Progenitor cell of endocrine pancreas (in vitro differentiated cells): ENCODE measurements around the gene CKS2. TPM values are rescaled to one million over a fixed set of nuclear protein-coding genes. Genes with fewer than 3 reads are reported as not detected.

Experiments
- DNase-seq: peaks from one replicate; pipeline ENCODE4 v3.0.0; 2021; ENCODE audit warnings: low spot score; ENCODE audit not compliant: unreplicated experiment
- H3K27ac Mint-ChIP-seq: 2 replicates; pipeline ENCODE4 v1.8.0; 2021; ENCODE audit warnings: mild to moderate bottlenecking, moderate library complexity, mixed read lengths
- H3K27me3 Mint-ChIP-seq: 2 replicates; pipeline ENCODE4 v1.8.0; 2021; ENCODE audit warnings: mixed read lengths
- H3K36me3 Mint-ChIP-seq: 2 replicates; pipeline ENCODE4 v1.8.0; 2022; ENCODE audit warnings: mixed read lengths; ENCODE audit not compliant: insufficient read depth
- H3K4me1 Mint-ChIP-seq: 2 replicates; pipeline ENCODE4 v1.8.0; 2021; ENCODE audit warnings: low read depth, mixed read lengths
- H3K4me3 Mint-ChIP-seq: 2 replicates; pipeline ENCODE4 v1.8.0; 2021; ENCODE audit warnings: low read depth, mild to moderate bottlenecking, moderate library complexity, mixed read lengths
- H3K9me3 Mint-ChIP-seq: 2 replicates; pipeline ENCODE4 v1.8.0; 2021; ENCODE audit warnings: low read depth, mixed read lengths
- total RNA-seq: library from RNA; stranded (reverse); gene quantifications from 2 replicates; pipeline ENCODE4 v1.2.1, GENCODE V29; 2021
- TF ChIP-seq, protein P1 (sequence below): fragments of 200-600 bp; sonication (generic); IDR thresholded peaks from one replicate; pipeline ENCODE4 v1.5.0; 2021; ENCODE audit warnings: antibody characterized with exemption, mild to moderate bottlenecking; ENCODE audit not compliant: unreplicated experiment

The CKS2 gene
- total RNA-seq, 1 donor from 2014 or later, result 99.1 TPM

DNA sequence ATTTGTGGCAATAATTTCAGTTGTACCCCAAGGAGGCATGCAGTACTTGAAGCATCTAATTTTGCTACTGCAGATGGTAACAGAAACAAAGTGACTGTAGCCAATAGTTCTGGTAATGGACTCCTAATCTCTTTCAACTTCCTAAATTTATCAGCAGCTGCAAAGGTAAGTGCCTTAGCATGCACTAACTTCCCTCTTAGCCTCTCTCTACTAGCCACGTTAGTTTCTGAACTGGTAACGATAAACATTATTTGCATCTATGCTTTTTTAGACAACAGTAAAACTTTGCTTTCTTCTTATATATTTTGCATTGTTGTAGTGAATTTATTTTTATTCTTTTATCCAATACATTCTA, 6.2 kb upstream of the CKS2 start:
- H3K4me1 Mint-ChIP-seq, result peaks cover 6% of the 10 kb centered on the region

DNA sequence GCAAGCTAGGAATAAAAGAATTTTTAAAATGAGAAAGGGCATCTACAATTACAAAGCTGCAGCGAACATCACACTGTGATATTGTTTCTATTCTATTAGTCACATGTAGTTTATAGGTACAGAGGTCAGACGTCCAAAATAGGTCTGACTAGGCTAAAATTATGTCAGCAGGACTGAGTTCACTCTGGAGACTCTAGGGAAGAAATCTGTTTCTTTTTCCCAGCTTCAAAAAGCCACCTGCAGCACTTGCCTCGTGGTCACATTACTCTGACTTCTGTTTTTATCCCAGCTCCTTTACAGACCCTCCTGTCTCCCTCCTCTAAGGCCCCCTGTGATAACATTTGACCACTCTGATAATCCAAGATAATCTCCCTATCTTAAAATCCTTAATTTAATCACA, 5.1 kb upstream of the CKS2 start:
- TF ChIP-seq, protein P1, sequence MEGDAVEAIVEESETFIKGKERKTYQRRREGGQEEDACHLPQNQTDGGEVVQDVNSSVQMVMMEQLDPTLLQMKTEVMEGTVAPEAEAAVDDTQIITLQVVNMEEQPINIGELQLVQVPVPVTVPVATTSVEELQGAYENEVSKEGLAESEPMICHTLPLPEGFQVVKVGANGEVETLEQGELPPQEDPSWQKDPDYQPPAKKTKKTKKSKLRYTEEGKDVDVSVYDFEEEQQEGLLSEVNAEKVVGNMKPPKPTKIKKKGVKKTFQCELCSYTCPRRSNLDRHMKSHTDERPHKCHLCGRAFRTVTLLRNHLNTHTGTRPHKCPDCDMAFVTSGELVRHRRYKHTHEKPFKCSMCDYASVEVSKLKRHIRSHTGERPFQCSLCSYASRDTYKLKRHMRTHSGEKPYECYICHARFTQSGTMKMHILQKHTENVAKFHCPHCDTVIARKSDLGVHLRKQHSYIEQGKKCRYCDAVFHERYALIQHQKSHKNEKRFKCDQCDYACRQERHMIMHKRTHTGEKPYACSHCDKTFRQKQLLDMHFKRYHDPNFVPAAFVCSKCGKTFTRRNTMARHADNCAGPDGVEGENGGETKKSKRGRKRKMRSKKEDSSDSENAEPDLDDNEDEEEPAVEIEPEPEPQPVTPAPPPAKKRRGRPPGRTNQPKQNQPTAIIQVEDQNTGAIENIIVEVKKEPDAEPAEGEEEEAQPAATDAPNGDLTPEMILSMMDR, result no peak
- H3K36me3 Mint-ChIP-seq, result peaks cover 2% of the 10 kb centered on the region
- no peak overlapping the region for H3K27ac Mint-ChIP-seq
- H3K4me3 Mint-ChIP-seq, result no peak overlapping the region
- DNase-seq, result no peak
- H3K9me3 Mint-ChIP-seq, result no peaks in the 10 kb centered on the region
- H3K4me1 Mint-ChIP-seq, result peaks cover 8% of the 10 kb centered on the region
- no peaks in the 10 kb centered on the region for H3K27me3 Mint-ChIP-seq

More for the DNA sequence above, 6.2 kb upstream of the CKS2 start:
- DNase-seq, result no peak
- no peaks in the 10 kb centered on the region for H3K9me3 Mint-ChIP-seq
- no peak overlapping the region for H3K27ac Mint-ChIP-seq
- H3K27me3 Mint-ChIP-seq, result no peaks in the 10 kb centered on the region
- TF ChIP-seq, protein P1, result no peak
- H3K36me3 Mint-ChIP-seq, result peaks cover 2% of the 10 kb centered on the region
- H3K4me3 Mint-ChIP-seq, result no peak overlapping the region

DNA sequence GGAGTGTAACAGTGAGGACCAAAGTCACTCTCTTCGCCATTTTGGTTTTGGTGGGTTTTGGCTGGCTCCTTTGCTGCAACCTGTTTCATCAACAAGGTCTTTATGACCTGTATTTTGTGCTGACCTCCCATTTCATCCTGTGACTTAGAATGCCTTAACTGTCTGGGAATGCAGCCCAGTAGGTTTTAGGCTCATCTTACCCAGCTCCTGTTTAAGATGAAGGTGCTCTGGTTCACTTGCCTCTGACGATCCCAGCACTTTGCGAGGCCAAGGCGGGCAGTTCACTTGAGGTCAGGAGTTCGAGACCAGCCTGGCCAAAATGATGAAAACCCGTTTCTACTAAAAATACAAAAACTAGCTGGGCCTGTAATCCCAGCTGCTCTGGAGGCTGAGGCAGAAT, 1.8 kb upstream of the CKS2 start:
- no peaks in the 10 kb centered on the region for H3K9me3 Mint-ChIP-seq
- peak overlapping the region; percentile 100 for H3K27ac Mint-ChIP-seq
- H3K36me3 Mint-ChIP-seq, result peaks cover 2% of the 10 kb centered on the region
- no peak for DNase-seq
- H3K27me3 Mint-ChIP-seq, result no peaks in the 10 kb centered on the region
- peaks cover 25% of the 10 kb centered on the region for H3K4me1 Mint-ChIP-seq
- peak overlapping the region; percentile 97 for H3K4me3 Mint-ChIP-seq
- TF ChIP-seq, protein P1, result no peak

DNA sequence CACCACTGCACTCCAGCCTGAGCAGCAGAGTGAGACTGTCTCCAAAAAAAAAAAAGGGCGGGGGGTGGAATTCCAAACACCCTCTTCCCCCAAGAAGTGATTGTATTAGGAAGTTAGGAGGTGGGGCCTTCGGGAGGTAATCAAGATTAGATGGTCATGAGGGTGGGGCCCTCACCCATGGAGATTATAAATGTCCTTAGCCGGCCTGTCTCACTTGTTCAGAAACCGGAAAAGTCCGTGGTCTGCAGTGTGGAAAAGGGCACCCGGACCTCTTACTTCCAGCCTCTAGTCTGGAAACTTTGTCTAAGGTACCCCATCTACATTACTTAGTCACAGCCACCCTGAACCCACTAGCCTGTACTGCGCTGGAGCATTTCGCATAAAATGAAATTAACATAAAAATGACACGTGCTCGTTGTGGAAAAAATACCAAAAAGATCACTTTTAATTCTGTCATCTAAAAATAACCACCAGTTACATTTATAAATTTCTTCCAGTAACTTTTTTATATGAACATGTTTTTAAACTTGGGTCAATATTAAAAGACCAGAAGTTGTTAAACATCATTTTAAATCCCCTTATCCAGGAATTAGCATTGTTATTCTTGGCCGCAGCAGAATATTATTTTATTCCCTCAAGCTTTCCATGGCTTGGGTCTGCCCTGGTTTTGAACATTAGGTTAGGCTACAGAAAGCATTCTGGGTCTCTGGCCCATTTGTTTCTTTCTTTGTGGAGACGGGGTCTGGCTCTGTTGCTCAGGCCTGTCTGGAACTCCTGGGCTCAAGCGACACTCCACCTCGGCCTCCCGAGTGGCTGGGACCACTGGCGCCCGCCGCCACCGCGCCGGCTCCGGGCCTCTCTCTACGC, 1.2 kb upstream of the CKS2 start:
- TF ChIP-seq, protein P1, result no peak
- no peak for DNase-seq

DNA sequence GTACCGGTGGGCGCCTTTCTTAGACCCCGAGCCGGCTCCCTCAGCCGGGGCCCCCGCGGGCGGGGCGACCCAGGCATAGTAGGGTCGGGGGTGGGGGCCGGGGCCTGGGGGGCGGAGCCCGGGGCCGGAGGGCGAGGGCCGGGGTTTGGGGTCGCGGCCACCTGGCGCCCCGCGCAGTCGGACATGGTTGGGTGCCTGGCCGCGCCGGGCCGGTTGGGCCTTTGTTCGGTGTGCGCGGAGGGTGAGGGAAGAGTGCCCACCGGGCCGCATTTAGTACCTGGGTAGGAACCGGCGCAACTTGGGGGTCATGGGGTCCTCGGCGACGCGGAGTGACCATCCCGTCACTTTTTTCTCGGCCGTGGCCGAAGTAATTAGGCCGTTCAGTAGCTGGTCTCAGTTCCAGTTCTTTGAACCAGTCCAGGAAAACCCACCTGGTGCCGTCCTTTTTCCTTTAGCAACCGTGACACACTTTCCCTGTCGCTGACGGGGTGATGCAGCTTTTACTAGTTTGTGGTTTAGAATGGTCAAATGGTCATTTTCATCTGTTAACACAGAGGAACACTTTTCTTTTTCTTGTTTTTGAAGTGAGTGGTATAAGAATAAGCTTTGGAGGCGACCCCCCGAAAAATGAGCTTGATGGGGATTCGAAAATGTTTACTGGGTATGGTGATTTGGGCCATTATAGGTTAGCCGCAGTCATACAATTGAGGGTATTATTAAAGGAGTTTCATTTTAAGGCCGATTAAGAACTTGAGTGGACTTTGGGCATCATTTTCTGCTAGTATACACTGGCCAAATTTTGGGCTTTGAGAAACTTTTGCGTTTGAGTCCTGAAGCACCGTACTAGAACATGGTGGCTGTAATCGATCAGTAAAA, 589 bp downstream of the CKS2 start:
- DNase-seq, result peak; percentile 37
- peaks cover 32% of the 10 kb centered on the region for H3K4me1 Mint-ChIP-seq
- H3K27ac Mint-ChIP-seq, result peak overlapping the region; percentile 100
- TF ChIP-seq, protein P1, result no peak
- no peaks in the 10 kb centered on the region for H3K9me3 Mint-ChIP-seq
- H3K27me3 Mint-ChIP-seq, result no peaks in the 10 kb centered on the region
- H3K4me3 Mint-ChIP-seq, result peak overlapping the region; percentile 97
- H3K36me3 Mint-ChIP-seq, result peaks cover 5% of the 10 kb centered on the region

More for the DNA sequence above, 1.2 kb upstream of the CKS2 start:
- H3K27ac Mint-ChIP-seq, result peak overlapping the region; percentile 100
- H3K9me3 Mint-ChIP-seq, result no peaks in the 10 kb centered on the region
- no peaks in the 10 kb centered on the region for H3K27me3 Mint-ChIP-seq
- peaks cover 2% of the 10 kb centered on the region for H3K36me3 Mint-ChIP-seq
- peak overlapping the region; percentile 97 for H3K4me3 Mint-ChIP-seq
- H3K4me1 Mint-ChIP-seq, result peaks cover 31% of the 10 kb centered on the region
